Measurements from ENCODE around the gene SAYSD1. TPM values are rescaled to one million over a fixed set of nuclear protein-coding genes. Genes with fewer than 3 reads are reported as not detected.

Gene SAYSD1
- polyA plus RNA-seq, 3 donors = 4.3 to 15.5 (median 12.0) TPM

GRCh38 chr6:39078695-39079094 is 36.3 kb downstream of the SAYSD1 start:
- H3K4me3 ChIP-seq (replicated peaks in 1 of 3; ENCODE audit: low read depth in 2 of 3, low read length in 3 of 3) = no peak overlapping the region
- Mint-ChIP-seq H3K36me3 (no peaks in the 10 kb centered on the region), H3K9me3 (peaks cover 0 to 2% (median 0%) of the 10 kb centered on the region in 7 donors), H3K4me3 (no peak overlapping the region), H3K27ac (peak overlapping the region in 1 of 7 donors; percentile 14), H3K4me1 (no peaks in the 10 kb centered on the region), H3K27me3 (ENCODE audit: low read depth in 3 of 3) (peaks cover 2 to 10% (median 9%) of the 10 kb centered on the region in 3 donors)
- no peaks in the 10 kb centered on the region for H3K36me3 ChIP-seq (replicated peaks in 1 of 2; ENCODE audit: control insufficient read depth in 1 of 2, insufficient read depth in 2 of 2, low read length in 2 of 2)
- 100% methylated on average over 1 of the region's 3 CpGs for WGBS (ENCODE audit: insufficient coverage)
- no peaks in the 10 kb centered on the region for H3K4me1 ChIP-seq (ENCODE audit: control insufficient read depth in 1 of 2, insufficient read depth in 2 of 2, low read length in 2 of 2)
- no peaks in the 10 kb centered on the region for H3K79me2 ChIP-seq (ENCODE audit: insufficient read depth, low read length)
- no peak overlapping the region for H3K9ac ChIP-seq (ENCODE audit: insufficient read depth, low read length, poor library complexity, severe bottlenecking)
- no peak overlapping the region for H3K4me2 ChIP-seq (replicated peaks; ENCODE audit: extremely low read depth, low read length, poor library complexity, severe bottlenecking)
- no peaks in the 10 kb centered on the region for H3K9me3 ChIP-seq (replicated peaks in 1 of 2; ENCODE audit: control insufficient read depth in 1 of 2, insufficient read depth in 1 of 2, low read length in 2 of 2)
- H3K27me3 ChIP-seq (ENCODE audit: control insufficient read depth in 2 of 2, insufficient read depth in 2 of 2, low read length in 2 of 2) = no peaks in the 10 kb centered on the region
- intact Hi-C loops (cut with micrococcal nuclease) = no loop called here
- TF ChIP-seq CTCF (IDR thresholded peaks at IDR 0.05) = no peak
- DNase-seq = no peak
- H2AFZ ChIP-seq (ENCODE audit: insufficient read depth, low read depth, low read length, poor library complexity, severe bottlenecking) = no peak overlapping the region
- H3K27ac ChIP-seq (ENCODE audit: low read depth in 1 of 2, low read length in 2 of 2) = no peak overlapping the region
- no peaks in the 10 kb centered on the region for H4K20me1 ChIP-seq (ENCODE audit: insufficient read depth, low read length)

GRCh38 chr6:39077882-39078594 is 36.9 kb downstream of the SAYSD1 start:
- Histone ChIP-seq H3K27ac (ENCODE audit: low read depth in 1 of 2, low read length in 2 of 2) (no peak overlapping the region), H3K4me2 (replicated peaks; ENCODE audit: extremely low read depth, low read length, poor library complexity, severe bottlenecking) (no peak overlapping the region), H2AFZ (ENCODE audit: insufficient read depth, low read depth, low read length, poor library complexity, severe bottlenecking) (no peak overlapping the region), H3K79me2 (ENCODE audit: insufficient read depth, low read length) (no peaks in the 10 kb centered on the region), H3K9ac (ENCODE audit: insufficient read depth, low read length, poor library complexity, severe bottlenecking) (no peak overlapping the region), H3K4me3 (replicated peaks in 1 of 3; ENCODE audit: low read depth in 2 of 3, low read length in 3 of 3) (no peak overlapping the region), H4K20me1 (ENCODE audit: insufficient read depth, low read length) (no peaks in the 10 kb centered on the region), H3K27me3 (ENCODE audit: control insufficient read depth in 2 of 2, insufficient read depth in 2 of 2, low read length in 2 of 2) (no peaks in the 10 kb centered on the region), H3K9me3 (replicated peaks in 1 of 2; ENCODE audit: control insufficient read depth in 1 of 2, insufficient read depth in 1 of 2, low read length in 2 of 2) (no peaks in the 10 kb centered on the region), H3K4me1 (ENCODE audit: control insufficient read depth in 1 of 2, insufficient read depth in 2 of 2, low read length in 2 of 2) (no peaks in the 10 kb centered on the region), H3K36me3 (replicated peaks in 1 of 2; ENCODE audit: control insufficient read depth in 1 of 2, insufficient read depth in 2 of 2, low read length in 2 of 2) (no peaks in the 10 kb centered on the region)
- Mint-ChIP-seq H3K36me3 (no peaks in the 10 kb centered on the region), H3K27ac (peak overlapping the region in 1 of 7 donors; percentile 75), H3K9me3 (peaks cover 0 to 2% (median 0%) of the 10 kb centered on the region in 7 donors), H3K4me3 (no peak overlapping the region), H3K27me3 (ENCODE audit: low read depth in 3 of 3) (peaks cover 2 to 10% (median 9%) of the 10 kb centered on the region in 3 donors), H3K4me1 (no peaks in the 10 kb centered on the region)
- DNase-seq = no peak
- intact Hi-C loops (cut with micrococcal nuclease) = no loop called here
- WGBS (ENCODE audit: insufficient coverage) = 98% methylated on average over 8 of the region's 11 CpGs
- TF ChIP-seq CTCF (IDR thresholded peaks at IDR 0.05) = no peak

All from CD14-positive monocyte (primary cell).